ENCODE results near the gene RNF145. TPM values are rescaled to one million over a fixed set of nuclear protein-coding genes. Genes with fewer than 3 reads are reported as not detected.
A peak's percentile ranks its signal among the peaks of the same experiment; 100 is the strongest.

The RNF145 gene, protein sequence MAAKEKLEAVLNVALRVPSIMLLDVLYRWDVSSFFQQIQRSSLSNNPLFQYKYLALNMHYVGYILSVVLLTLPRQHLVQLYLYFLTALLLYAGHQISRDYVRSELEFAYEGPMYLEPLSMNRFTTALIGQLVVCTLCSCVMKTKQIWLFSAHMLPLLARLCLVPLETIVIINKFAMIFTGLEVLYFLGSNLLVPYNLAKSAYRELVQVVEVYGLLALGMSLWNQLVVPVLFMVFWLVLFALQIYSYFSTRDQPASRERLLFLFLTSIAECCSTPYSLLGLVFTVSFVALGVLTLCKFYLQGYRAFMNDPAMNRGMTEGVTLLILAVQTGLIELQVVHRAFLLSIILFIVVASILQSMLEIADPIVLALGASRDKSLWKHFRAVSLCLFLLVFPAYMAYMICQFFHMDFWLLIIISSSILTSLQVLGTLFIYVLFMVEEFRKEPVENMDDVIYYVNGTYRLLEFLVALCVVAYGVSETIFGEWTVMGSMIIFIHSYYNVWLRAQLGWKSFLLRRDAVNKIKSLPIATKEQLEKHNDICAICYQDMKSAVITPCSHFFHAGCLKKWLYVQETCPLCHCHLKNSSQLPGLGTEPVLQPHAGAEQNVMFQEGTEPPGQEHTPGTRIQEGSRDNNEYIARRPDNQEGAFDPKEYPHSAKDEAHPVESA
- total RNA-seq (ENCODE audit: unreplicated experiment), result 71.0 TPM
- long read RNA-seq, partial matches to known transcripts, result 28 of 32 reads
- long read RNA-seq, other reads (novel, unspliced or antisense), result 4 of 32 reads

DNA sequence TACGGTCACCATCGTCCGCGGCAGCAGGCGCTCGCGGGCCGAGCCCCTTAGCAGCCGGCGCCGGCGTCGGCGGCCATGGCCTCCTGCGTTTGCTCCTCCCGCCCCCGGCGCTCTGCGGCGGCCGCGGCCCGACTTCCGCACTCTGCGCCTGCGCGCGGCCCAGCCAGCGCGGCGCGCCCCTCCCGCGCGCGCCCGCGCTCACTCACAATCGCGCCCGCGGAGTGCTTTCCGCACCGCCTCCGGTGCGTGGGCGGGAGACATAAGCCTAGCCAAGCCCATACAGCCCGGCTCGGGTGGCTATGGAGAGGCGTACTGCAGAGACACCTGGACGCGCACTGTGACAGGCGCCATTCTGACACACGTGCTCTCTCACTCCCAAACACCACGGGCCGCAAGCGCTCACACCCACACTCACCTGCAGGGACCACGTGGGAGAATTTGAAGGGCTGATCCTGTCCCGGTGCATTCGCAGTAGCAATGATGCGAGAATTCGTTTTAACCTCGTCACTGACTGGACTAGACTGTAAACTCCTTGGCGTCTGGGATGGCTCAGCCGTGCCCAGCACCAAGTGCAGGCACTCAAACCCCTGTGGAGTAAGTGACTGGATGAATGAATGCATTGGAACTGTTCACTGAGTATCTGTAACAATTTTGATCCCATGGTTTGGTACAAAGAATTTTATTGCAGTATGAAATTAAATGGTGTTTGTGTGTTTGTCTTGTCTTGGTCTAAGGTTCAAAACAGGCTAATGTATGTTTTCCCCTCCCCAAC lies at the start of gene RNF145:
TSS of gene RNF145 (minus strand) at position 116 of the 772 bp plus-strand sequence. CDS start 5,936 bp downstream, outside the sequence.
- DNase-seq, result peak; percentile 67
- TF ChIP-seq, protein P1, sequence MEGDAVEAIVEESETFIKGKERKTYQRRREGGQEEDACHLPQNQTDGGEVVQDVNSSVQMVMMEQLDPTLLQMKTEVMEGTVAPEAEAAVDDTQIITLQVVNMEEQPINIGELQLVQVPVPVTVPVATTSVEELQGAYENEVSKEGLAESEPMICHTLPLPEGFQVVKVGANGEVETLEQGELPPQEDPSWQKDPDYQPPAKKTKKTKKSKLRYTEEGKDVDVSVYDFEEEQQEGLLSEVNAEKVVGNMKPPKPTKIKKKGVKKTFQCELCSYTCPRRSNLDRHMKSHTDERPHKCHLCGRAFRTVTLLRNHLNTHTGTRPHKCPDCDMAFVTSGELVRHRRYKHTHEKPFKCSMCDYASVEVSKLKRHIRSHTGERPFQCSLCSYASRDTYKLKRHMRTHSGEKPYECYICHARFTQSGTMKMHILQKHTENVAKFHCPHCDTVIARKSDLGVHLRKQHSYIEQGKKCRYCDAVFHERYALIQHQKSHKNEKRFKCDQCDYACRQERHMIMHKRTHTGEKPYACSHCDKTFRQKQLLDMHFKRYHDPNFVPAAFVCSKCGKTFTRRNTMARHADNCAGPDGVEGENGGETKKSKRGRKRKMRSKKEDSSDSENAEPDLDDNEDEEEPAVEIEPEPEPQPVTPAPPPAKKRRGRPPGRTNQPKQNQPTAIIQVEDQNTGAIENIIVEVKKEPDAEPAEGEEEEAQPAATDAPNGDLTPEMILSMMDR (IDR thresholded peaks at IDR 0.05; ENCODE audit: partially characterized antibody, unreplicated experiment), result no peak
- Mint-ChIP-seq H3K4me3 (ENCODE audit: unreplicated experiment) (peak within 1 kb of the TSS; percentile 96), H3K4me1 (ENCODE audit: low read depth, unreplicated experiment) (peaks cover 23% of the 10 kb centered on the region), H3K9me3 (ENCODE audit: unreplicated experiment) (peaks cover 13% of the 10 kb centered on the region), H3K27me3 (ENCODE audit: unreplicated experiment) (peaks cover 13% of the 10 kb centered on the region), H3K36me3 (ENCODE audit: unreplicated experiment) (no peaks in the 10 kb centered on the region), H3K27ac (ENCODE audit: unreplicated experiment) (peak within 1 kb of the TSS; percentile 95)

DNA sequence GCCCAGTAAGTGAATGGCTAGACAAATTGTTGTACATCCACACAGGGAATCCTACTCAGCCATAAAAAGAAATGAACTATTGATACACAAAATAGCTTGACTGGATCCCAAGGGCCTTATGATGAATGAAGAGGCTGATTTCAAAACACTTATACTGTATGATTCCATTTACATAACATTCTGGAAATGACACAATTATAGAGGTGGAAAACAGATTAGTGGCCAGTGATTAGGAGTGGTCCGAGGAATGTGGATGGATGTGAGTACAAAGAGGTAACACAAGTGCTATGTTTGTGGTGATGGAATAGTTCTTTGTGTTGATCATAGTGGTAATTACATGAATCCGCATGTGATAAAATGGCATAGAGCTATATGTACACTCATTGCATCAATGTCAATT lies 49.0 kb upstream of the RNF145 start:
- peaks cover 2% of the 10 kb centered on the region for H3K4me1 Mint-ChIP-seq (ENCODE audit: low read depth, unreplicated experiment)
- no peak for DNase-seq
- peaks cover 5% of the 10 kb centered on the region for H3K9me3 Mint-ChIP-seq (ENCODE audit: unreplicated experiment)
- no peaks in the 10 kb centered on the region for H3K36me3 Mint-ChIP-seq (ENCODE audit: unreplicated experiment)
- peaks cover 2% of the 10 kb centered on the region for H3K27me3 Mint-ChIP-seq (ENCODE audit: unreplicated experiment)
- no peak overlapping the region for H3K27ac Mint-ChIP-seq (ENCODE audit: unreplicated experiment)
- H3K4me3 Mint-ChIP-seq (ENCODE audit: unreplicated experiment), result no peak overlapping the region
- TF ChIP-seq, protein P1 (IDR thresholded peaks at IDR 0.05; ENCODE audit: partially characterized antibody, unreplicated experiment), result no peak

DNA sequence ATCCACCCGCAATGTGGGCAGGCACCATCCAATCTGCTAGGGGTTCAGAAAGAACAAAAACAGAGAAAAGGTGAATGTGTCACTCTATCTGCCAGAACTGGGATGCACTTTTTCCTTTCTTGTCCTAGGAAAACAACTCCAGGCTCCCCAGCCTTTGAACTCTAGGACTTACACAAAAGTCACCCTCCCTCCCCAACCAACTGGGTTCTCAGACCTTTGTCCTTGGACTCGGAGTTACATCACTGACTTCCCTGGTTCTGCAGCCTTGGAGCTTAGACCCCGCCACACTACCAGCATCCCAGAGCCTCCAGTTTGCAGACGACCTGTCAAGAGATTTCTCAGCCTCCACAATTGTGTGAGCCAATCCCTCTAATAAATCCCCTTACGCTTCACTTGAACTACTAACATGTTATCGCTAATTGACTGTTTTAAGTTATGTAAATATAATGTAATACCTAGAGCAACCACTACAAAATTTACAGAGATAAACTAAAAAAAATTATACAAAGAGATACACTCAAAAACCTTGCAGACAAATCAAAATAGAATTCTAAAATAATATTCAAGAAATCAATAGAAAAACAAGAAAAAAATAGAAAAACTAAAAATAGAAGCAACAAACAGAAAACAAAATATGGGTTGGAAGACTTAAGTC lies 48.4 kb upstream of the RNF145 start:
- Mint-ChIP-seq H3K36me3 (ENCODE audit: unreplicated experiment) (no peaks in the 10 kb centered on the region), H3K9me3 (ENCODE audit: unreplicated experiment) (peaks cover 3% of the 10 kb centered on the region), H3K27me3 (ENCODE audit: unreplicated experiment) (peaks cover 2% of the 10 kb centered on the region), H3K4me3 (ENCODE audit: unreplicated experiment) (no peak overlapping the region), H3K27ac (ENCODE audit: unreplicated experiment) (no peak overlapping the region), H3K4me1 (ENCODE audit: low read depth, unreplicated experiment) (peaks cover 2% of the 10 kb centered on the region)
- TF ChIP-seq, protein P1 (IDR thresholded peaks at IDR 0.05; ENCODE audit: partially characterized antibody, unreplicated experiment), result peak; percentile 51
- no peak for DNase-seq

DNA sequence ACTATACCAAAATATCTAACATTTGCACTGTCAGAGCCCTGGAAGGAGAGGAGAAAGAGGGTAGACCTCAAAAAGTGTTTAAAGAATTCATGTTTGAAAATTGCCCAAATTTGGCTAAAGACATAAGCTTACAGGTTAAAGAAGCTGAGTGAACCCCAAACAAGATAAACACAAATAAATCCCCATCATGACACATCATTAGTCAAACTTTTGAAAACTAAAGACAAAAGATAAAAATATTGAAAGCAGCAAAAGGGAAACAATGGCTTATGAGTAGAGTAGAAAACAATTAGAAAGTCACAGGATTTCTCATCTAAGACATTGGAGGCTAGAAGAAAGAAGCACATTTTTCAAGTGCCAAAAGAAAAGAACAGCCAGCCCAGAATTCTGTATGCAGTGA lies 47.7 kb upstream of the RNF145 start:
- no peaks in the 10 kb centered on the region for H3K4me1 Mint-ChIP-seq (ENCODE audit: low read depth, unreplicated experiment)
- TF ChIP-seq, protein P1 (IDR thresholded peaks at IDR 0.05; ENCODE audit: partially characterized antibody, unreplicated experiment), result no peak
- H3K27me3 Mint-ChIP-seq (ENCODE audit: unreplicated experiment), result peaks cover 1% of the 10 kb centered on the region
- H3K27ac Mint-ChIP-seq (ENCODE audit: unreplicated experiment), result no peak overlapping the region
- H3K36me3 Mint-ChIP-seq (ENCODE audit: unreplicated experiment), result no peaks in the 10 kb centered on the region
- no peak for DNase-seq
- H3K9me3 Mint-ChIP-seq (ENCODE audit: unreplicated experiment), result no peaks in the 10 kb centered on the region
- no peak overlapping the region for H3K4me3 Mint-ChIP-seq (ENCODE audit: unreplicated experiment)
